Right lobe of liver (tissue), 4 donors: Measurements from ENCODE around the gene SYNM.

Experiments
- CTCF ChIP-seq, 4 donors: fragments of 200-600 bp in 3 of 4; fragments of 450-650 bp in 1 of 4; IDR thresholded peaks; one replicate each; pipeline versions ENCODE4 v1.5.1 to v1.8.0; 2016 to 2022; ENCODE audit warnings: antibody characterized with exemption in 4 of 4, mild to moderate bottlenecking in 2 of 4
- POLR2A ChIP-seq: fragments of 450-650 bp; IDR thresholded peaks from one replicate; pipeline ENCODE4 v1.6.1; 2017; ENCODE audit warnings: antibody characterized with exemption, mild to moderate bottlenecking
- donor health status: DM: no; HTN: no; CAD: no.
- donor health status: DM: no; HTN: no; CAD: no.
- donor health status: DM: no; HTN: yes; CAD: no.

DNA sequence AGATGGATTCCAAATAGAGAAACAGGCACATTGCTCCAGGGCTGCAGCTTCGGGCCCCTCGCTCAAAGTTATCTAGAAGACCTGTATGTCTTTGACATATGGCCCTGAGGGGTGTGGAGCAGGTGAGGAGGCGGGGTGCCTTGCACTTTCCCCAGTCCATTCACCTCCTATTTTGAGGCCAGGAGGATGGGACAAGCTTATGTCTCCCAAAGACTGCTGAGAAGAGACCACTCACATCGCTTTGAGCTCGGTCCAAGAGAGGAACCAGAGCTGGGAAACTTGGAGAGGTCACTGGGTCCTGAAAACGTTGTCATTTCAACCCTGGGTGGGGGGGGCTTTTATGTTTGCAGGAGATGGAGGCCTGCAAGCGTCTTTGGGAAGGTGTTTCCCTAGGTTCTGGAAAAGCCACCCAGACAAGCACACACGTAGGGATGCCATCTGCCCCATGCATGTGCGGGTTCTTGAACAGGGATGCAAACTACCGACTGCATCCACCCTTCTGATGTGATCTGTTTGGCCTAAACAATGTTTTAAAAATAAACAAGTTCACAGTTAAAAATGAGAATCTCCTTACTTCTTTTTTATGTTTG, 33.7 kb upstream of the SYNM start:
- no peak for TF ChIP-seq CTCF (IDR thresholded peaks at IDR 0.05)
- no peak for TF ChIP-seq POLR2A
